Suprapubic skin (tissue), 4 donors: ENCODE results near the gene AP3B2. TPM values are rescaled to one million over a fixed set of nuclear protein-coding genes. Genes with fewer than 3 reads are reported as not detected.

Source experiments
- DNase-seq, 2 donors: peaks; one replicate each; pipeline ENCODE4 v3.0.0-alpha.2; 2019; ENCODE audit warnings: low spot score in 2 of 2
- H3K27ac ChIP-seq: fragments of 200-600 bp; sonication (generic); one replicate; pipeline ENCODE4 v1.5.1; 2019
- H3K27me3 ChIP-seq: fragments of 200-600 bp; sonication (generic); one replicate; pipeline ENCODE4 v1.5.1; 2019
- H3K36me3 ChIP-seq: fragments of 200-600 bp; sonication (generic); one replicate; pipeline ENCODE4 v1.5.1; 2019
- H3K4me1 ChIP-seq: fragments of 200-600 bp; sonication (generic); one replicate; pipeline ENCODE4 v1.5.1; 2019
- H3K4me3 ChIP-seq: fragments of 200-600 bp; sonication (generic); one replicate; pipeline ENCODE4 v1.5.1; 2019; ENCODE audit warnings: mild to moderate bottlenecking
- H3K9me3 ChIP-seq: fragments of 200-600 bp; sonication (generic); one replicate; pipeline ENCODE4 v1.5.1; 2019
- EP300 ChIP-seq: sonication (generic); formaldehyde crosslinking; IDR thresholded peaks from one replicate; pipeline ENCODE4 v1.6.1; 2017; ENCODE audit warnings: antibody characterized with exemption
- POLR2A ChIP-seq, 2 donors: fragments of 450-650 bp; IDR thresholded peaks; one replicate each; pipeline ENCODE4 v1.6.1; 2017; ENCODE audit warnings: antibody characterized with exemption in 2 of 2, mild to moderate bottlenecking in 2 of 2, moderate library complexity in 2 of 2
- POLR2AphosphoS5 ChIP-seq, 3 donors: sonication (generic); formaldehyde crosslinking; IDR thresholded peaks; one replicate each; pipeline ENCODE4 v1.6.1; 2017; ENCODE audit warnings: antibody characterized with exemption in 3 of 3
- WGBS: methylation state at CpG from one replicate; pipeline ENCODE4 v1.1.5; 2018; 5-methylcytosine and 5-hydroxymethylcytosine counted together
- total RNA-seq, 4 donors: library from RNA; depleted of rRNA; stranded (reverse); fragments of >200 nt; gene quantifications; one replicate each; pipeline ENCODE4 v1.1.0, GENCODE V29; 2016
- TF ChIP-seq, protein P1 (sequence below), 2 donors: fragments of 200-600 bp in 1 of 2; fragments of 450-650 bp in 1 of 2; sonication (generic) in 1 of 2; IDR thresholded peaks; one replicate each; pipeline ENCODE4 v1.5.1; 2016 to 2019; ENCODE audit warnings: antibody characterized with exemption in 2 of 2, mild to moderate bottlenecking in 1 of 2, moderate library complexity in 1 of 2

AP3B2 gene
- total RNA-seq, 4 donors from 2014 or later, result 1.4 to 4.4 (median 2.8) TPM

- TF ChIP-seq, protein P1, sequence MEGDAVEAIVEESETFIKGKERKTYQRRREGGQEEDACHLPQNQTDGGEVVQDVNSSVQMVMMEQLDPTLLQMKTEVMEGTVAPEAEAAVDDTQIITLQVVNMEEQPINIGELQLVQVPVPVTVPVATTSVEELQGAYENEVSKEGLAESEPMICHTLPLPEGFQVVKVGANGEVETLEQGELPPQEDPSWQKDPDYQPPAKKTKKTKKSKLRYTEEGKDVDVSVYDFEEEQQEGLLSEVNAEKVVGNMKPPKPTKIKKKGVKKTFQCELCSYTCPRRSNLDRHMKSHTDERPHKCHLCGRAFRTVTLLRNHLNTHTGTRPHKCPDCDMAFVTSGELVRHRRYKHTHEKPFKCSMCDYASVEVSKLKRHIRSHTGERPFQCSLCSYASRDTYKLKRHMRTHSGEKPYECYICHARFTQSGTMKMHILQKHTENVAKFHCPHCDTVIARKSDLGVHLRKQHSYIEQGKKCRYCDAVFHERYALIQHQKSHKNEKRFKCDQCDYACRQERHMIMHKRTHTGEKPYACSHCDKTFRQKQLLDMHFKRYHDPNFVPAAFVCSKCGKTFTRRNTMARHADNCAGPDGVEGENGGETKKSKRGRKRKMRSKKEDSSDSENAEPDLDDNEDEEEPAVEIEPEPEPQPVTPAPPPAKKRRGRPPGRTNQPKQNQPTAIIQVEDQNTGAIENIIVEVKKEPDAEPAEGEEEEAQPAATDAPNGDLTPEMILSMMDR (IDR thresholded peaks at IDR 0.05), result no peak
- TF ChIP-seq POLR2AphosphoS5 (IDR thresholded peaks at IDR 0.05) (no peak), EP300 (no peak), POLR2A (IDR thresholded peaks at IDR 0.05) (no peak)
- H3K9me3 ChIP-seq, result no peaks in the 10 kb centered on the region
- WGBS, result 70% methylated on average over 11 of the region's 11 CpGs
- peaks cover 28% of the 10 kb centered on the region for H3K4me1 ChIP-seq
- H3K36me3 ChIP-seq, result no peaks in the 10 kb centered on the region
- H3K4me3 ChIP-seq, result no peak overlapping the region
- H3K27ac ChIP-seq, result no peak overlapping the region
- DNase-seq, result no peak
- peaks cover 36% of the 10 kb centered on the region for H3K27me3 ChIP-seq
These were observed 60.3 kb downstream of the AP3B2 start for GRCh38 chr15:82649226-82649999.

- WGBS, result 18% methylated on average over 36 of the region's 41 CpGs
- H3K27me3 ChIP-seq, result peaks cover 36% of the 10 kb centered on the region
- H3K36me3 ChIP-seq, result no peaks in the 10 kb centered on the region
- peaks cover 28% of the 10 kb centered on the region for H3K4me1 ChIP-seq
- no peak for DNase-seq
- peak overlapping the region; percentile 61 for H3K4me3 ChIP-seq
- H3K27ac ChIP-seq, result peak overlapping the region; percentile 20
- no peaks in the 10 kb centered on the region for H3K9me3 ChIP-seq
- TF ChIP-seq, protein P1 (IDR thresholded peaks at IDR 0.05), result no peak
- TF ChIP-seq POLR2A (IDR thresholded peaks at IDR 0.05), result no peak
- TF ChIP-seq EP300, result no peak
- TF ChIP-seq POLR2AphosphoS5 (IDR thresholded peaks at IDR 0.05), result no peak
These were observed 61.2 kb downstream of the AP3B2 start for GRCh38 chr15:82648257-82649103.

- Histone ChIP-seq H3K4me3 (peak overlapping the region; percentile 61), H3K27me3 (peaks cover 36% of the 10 kb centered on the region), H3K36me3 (no peaks in the 10 kb centered on the region), H3K27ac (peak overlapping the region; percentile 20), H3K9me3 (no peaks in the 10 kb centered on the region), H3K4me1 (peaks cover 28% of the 10 kb centered on the region)
- TF ChIP-seq, protein P1 (IDR thresholded peaks at IDR 0.05), result no peak
- TF ChIP-seq EP300 (no peak), POLR2AphosphoS5 (IDR thresholded peaks at IDR 0.05) (no peak), POLR2A (IDR thresholded peaks at IDR 0.05) (no peak)
- WGBS, result 0% methylated on average over 12 of the region's 49 CpGs
- no peak for DNase-seq
These were observed 61.8 kb downstream of the AP3B2 start for GRCh38 chr15:82647835-82648256.

DNA sequence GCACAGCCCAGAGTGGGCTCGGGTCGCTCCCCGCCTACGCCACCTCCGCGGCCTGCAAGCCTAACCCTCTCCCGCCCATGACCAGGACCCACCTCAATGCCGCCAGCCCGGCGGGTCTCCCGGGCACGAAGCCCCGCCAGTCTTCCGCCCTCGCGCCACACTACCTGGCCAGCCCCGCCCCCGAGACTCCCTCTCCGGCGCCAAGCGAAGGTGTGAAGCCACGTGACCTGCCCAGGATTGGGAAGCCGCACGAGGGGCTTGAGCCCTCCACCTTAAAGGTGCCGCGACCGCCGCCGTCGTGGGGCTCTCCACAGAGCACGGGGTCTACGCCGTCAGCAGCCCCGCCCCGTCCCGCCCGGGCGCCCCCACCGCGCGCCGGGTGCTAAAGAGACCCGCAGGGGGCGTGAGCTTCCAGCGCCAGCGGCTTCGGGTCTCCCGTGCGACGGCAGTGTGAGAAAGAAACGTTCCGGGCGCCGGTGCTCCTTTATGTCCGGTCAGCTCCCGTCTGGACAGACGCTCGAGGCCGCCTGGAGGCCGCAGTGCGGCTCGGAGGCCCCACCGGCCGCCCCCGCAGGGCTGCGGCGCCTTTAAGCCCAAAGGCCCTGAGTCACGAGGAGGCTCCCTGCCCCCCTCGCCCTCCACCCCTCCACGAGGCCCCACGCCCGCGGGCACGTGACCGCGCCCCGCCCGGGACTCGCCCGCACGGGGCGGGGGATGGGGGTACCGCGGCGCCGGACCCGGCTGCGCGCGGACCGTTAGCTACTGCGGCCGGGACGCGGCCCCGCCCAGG, 62.4 kb downstream of the AP3B2 start, which contains the start of gene CPEB1:
CPEB1 (minus strand) TSS at position 319 of the 790 bp plus-strand sequence. CDS start 18,904 bp downstream, outside the sequence.
- H3K9me3 ChIP-seq, result no peaks in the 10 kb centered on the region
- H3K27ac ChIP-seq, result peak within 1 kb of the TSS; percentile 20
- no peaks in the 10 kb centered on the region for H3K36me3 ChIP-seq
- peak in 1 of 2 donors; percentile 76 for DNase-seq
- H3K27me3 ChIP-seq, result peaks cover 39% of the 10 kb centered on the region
- H3K4me1 ChIP-seq, result peaks cover 28% of the 10 kb centered on the region
- peak within 1 kb of the TSS; percentile 61 for H3K4me3 ChIP-seq
- WGBS, result 0% methylated on average over 2 of the region's 96 CpGs
- TF ChIP-seq EP300 (no peak), POLR2AphosphoS5 (IDR thresholded peaks at IDR 0.05) (no peak), POLR2A (IDR thresholded peaks at IDR 0.05) (no peak)
- TF ChIP-seq, protein P1 (IDR thresholded peaks at IDR 0.05), result peak in 1 of 2 donors; percentile 18
